HG03159 (cell line): ENCODE results near the gene APOH.

Experiments used
- ATAC-seq: cut with Tn5 transposase; IDR thresholded peaks from one replicate; pipeline ENCODE4 v1.9.1; 2021; ENCODE audit warnings: mild to moderate bottlenecking, moderate library complexity; ENCODE audit not compliant: unreplicated experiment

The APOH gene

GRCh38 chr17:66198242-66198641 lies 31.0 kb downstream of the APOH start:
- no peak for ATAC-seq

GRCh38 chr17:66192378-66192687 lies 36.9 kb downstream of the APOH start:
- ATAC-seq, result no peak

- peak; percentile 56 for ATAC-seq
Measured at GRCh38 chr17:66191593-66192377, 37.4 kb downstream of the APOH start, which contains the start of gene CEP112. CEP112 (minus strand) TSS chr17:66192133.

- no peak for ATAC-seq
Measured at GRCh38 chr17:66190738-66191592, 38.2 kb downstream of the APOH start.

GRCh38 chr17:66187718-66188117 lies 41.5 kb downstream of the APOH start:
- no peak for ATAC-seq

- no peak for ATAC-seq
Measured at GRCh38 chr17:66185862-66186261, 43.4 kb downstream of the APOH start.

GRCh38 chr17:66184392-66184791 lies 44.8 kb downstream of the APOH start:
- ATAC-seq, result no peak

GRCh38 chr17:66183529-66183928 lies 45.7 kb downstream of the APOH start:
- no peak for ATAC-seq

- no peak for ATAC-seq
Measured at GRCh38 chr17:66178642-66179041, 50.6 kb downstream of the APOH start.

- ATAC-seq, result no peak
Measured at GRCh38 chr17:66177048-66177447, 52.2 kb downstream of the APOH start.

- ATAC-seq, result no peak
Measured at GRCh38 chr17:66175892-66176291, 53.3 kb downstream of the APOH start.

- no peak for ATAC-seq
Measured at GRCh38 chr17:66172691-66173223, 56.5 kb downstream of the APOH start.

GRCh38 chr17:66172144-66172543 lies 57.1 kb downstream of the APOH start:
- ATAC-seq, result no peak

GRCh38 chr17:66171692-66172091 lies 57.5 kb downstream of the APOH start:
- ATAC-seq, result no peak

GRCh38 chr17:66171172-66171571 lies 58.0 kb downstream of the APOH start:
- no peak for ATAC-seq

GRCh38 chr17:66169839-66170238 lies 59.4 kb downstream of the APOH start:
- ATAC-seq, result no peak

- no peak for ATAC-seq
Measured at GRCh38 chr17:66167189-66167815, 61.9 kb downstream of the APOH start.

- no peak for ATAC-seq
Measured at GRCh38 chr17:66165537-66166123, 63.6 kb downstream of the APOH start.
